HepG2 (cell line): ENCODE data around the gene VDAC1. TPM values are rescaled to one million over a fixed set of nuclear protein-coding genes. Genes with fewer than 3 reads are reported as not detected.

ENCODE experiments used
- CAMTA2 ChIP-seq: sonication (generic); formaldehyde crosslinking; IDR thresholded peaks from 2 replicates; pipeline ENCODE4 v1.4.0; 2020; ENCODE audit warnings: mild to moderate bottlenecking, missing genetic modification reagents, borderline replicate concordance
- CHD2 ChIP-seq: IDR thresholded peaks from 2 replicates; pipeline ENCODE4 v1.6.1; 2011; ENCODE audit warnings: low read depth, low read length, improper control_type of control experiment
- DRAP1 ChIP-seq: IDR thresholded peaks from 2 replicates; pipeline ENCODE4 v1.6.1; 2016; ENCODE audit warnings: missing genetic modification reagents, missing compliant biosample characterization
- HDAC1 ChIP-seq: sonication (generic); formaldehyde crosslinking; IDR thresholded peaks from 2 replicates; pipeline ENCODE4 v1.5.1; 2020; ENCODE audit warnings: mild to moderate bottlenecking, missing genetic modification reagents
- JUNB ChIP-seq: sonication (generic); formaldehyde crosslinking; IDR thresholded peaks from 2 replicates; pipeline ENCODE4 v1.8.0; 2022; ENCODE audit warnings: missing genetic modification reagents, mild to moderate bottlenecking, borderline replicate concordance
- KLF12 ChIP-seq: sonication (generic); formaldehyde crosslinking; IDR thresholded peaks from 2 replicates; pipeline ENCODE4 v1.4.0; 2020; ENCODE audit warnings: missing genetic modification reagents, borderline replicate concordance
- NR2F2 ChIP-seq: IDR thresholded peaks from 2 replicates; pipeline ENCODE4 v1.6.1; 2012; ENCODE audit warnings: low read depth, inconsistent platforms, borderline replicate concordance
- NR2F6 ChIP-seq, 2 experiments: IDR thresholded peaks; 2 replicates each; pipeline ENCODE4 v1.6.1; 2016; ENCODE audit warnings: antibody characterized with exemption in 1 of 2, mild to moderate bottlenecking in 1 of 2
- PLRG1 ChIP-seq: fragments of 450-650 bp; conservative IDR thresholded peaks from 2 replicates; pipeline ENCODE4 v1.6.1; 2016
- REL ChIP-seq: sonication (generic); formaldehyde crosslinking; conservative IDR thresholded peaks from 2 replicates; pipeline ENCODE4 v1.8.0; 2022; ENCODE audit warnings: mild to moderate bottlenecking, missing genetic modification reagents, moderate library complexity
- REST ChIP-seq, 2 experiments: IDR thresholded peaks; 2 replicates each; pipeline ENCODE4 v1.6.1; 2011 to 2012; ENCODE audit warnings: low read length in 2 of 2, borderline replicate concordance in 1 of 2, low read depth in 1 of 2, mild to moderate bottlenecking in 1 of 2, moderate library complexity in 1 of 2
- SNAI1 ChIP-seq: sonication (generic); formaldehyde crosslinking; IDR thresholded peaks from 2 replicates; pipeline ENCODE4 v1.5.0; 2020; ENCODE audit warnings: mild to moderate bottlenecking, missing genetic modification reagents, borderline replicate concordance
- TEF ChIP-seq: sonication (generic); formaldehyde crosslinking; IDR thresholded peaks from 2 replicates; pipeline ENCODE4 v1.5.0; 2020; ENCODE audit warnings: missing genetic modification reagents
- ZBTB21 ChIP-seq: sonication (generic); formaldehyde crosslinking; IDR thresholded peaks from 2 replicates; pipeline ENCODE4 v1.4.0; 2020; ENCODE audit warnings: missing genetic modification reagents
- ZFP90 ChIP-seq: sonication (generic); formaldehyde crosslinking; IDR thresholded peaks from 2 replicates; pipeline ENCODE4 v1.8.0; 2022; ENCODE audit warnings: missing genetic modification reagents, mild to moderate bottlenecking, inconsistent platforms, borderline replicate concordance
- ZNF136 ChIP-seq: sonication (generic); formaldehyde crosslinking; IDR thresholded peaks from 2 replicates; pipeline ENCODE4 v1.8.1; 2022; ENCODE audit warnings: low read depth, mild to moderate bottlenecking, moderate library complexity, missing genetic modification reagents
- ZNF619 ChIP-seq: sonication (generic); formaldehyde crosslinking; IDR thresholded peaks from 2 replicates; pipeline ENCODE4 v1.4.0; 2020; ENCODE audit warnings: mild to moderate bottlenecking, missing genetic modification reagents
- ZNF7 ChIP-seq: IDR thresholded peaks from 2 replicates; pipeline ENCODE4 v1.6.1; 2016; ENCODE audit warnings: missing biosample characterization, missing genetic modification reagents
- ZNF770 ChIP-seq: sonication (generic); formaldehyde crosslinking; IDR thresholded peaks from 2 replicates; pipeline ENCODE4 v1.5.0; 2020; ENCODE audit warnings: mild to moderate bottlenecking, missing genetic modification reagents
- ZSCAN12 ChIP-seq: sonication (generic); formaldehyde crosslinking; IDR thresholded peaks from 2 replicates; pipeline ENCODE4 v1.9.0; 2021; ENCODE audit warnings: mild to moderate bottlenecking, missing genetic modification reagents
- polyA plus RNA-seq, 8 experiments: library from polyadenylated mRNA; depleted of rRNA in 3 of 8; stranded (reverse) in 7 of 8; unstranded in 1 of 8; fragments of >200 nt; fragmentation: Illumina TruSeq in 4 of 8; extraction: Trizol in 4 of 8; gene quantifications; 2 replicates each; pipeline versions ENCODE4 v1.2.1 to v1.2.3, GENCODE V29; 2011 to 2016; ENCODE audit warnings: low read depth in 4 of 8, missing spikeins in 1 of 8, mixed read lengths in 1 of 8; ENCODE audit not compliant: insufficient read depth in 1 of 8
- total RNA-seq, 5 experiments: library from RNA; depleted of rRNA; stranded (reverse); fragments of >200 nt; fragmentation: Illumina TruSeq; extraction: Trizol; gene quantifications; 2 replicates each; pipeline ENCODE4 v1.2.3, GENCODE V29; 2016; ENCODE audit warnings: low read depth in 1 of 5

VDAC1 gene
- total and polyA plus RNA-seq, 2 of the 13 experiments (the other 11 are each of a cell fraction or from before 2014, with no cell fraction given): 112 to 380 TPM

- TF ChIP-seq CHD2: 0 out of 2 replicates have a peak, but pooled peaks have one; percentile 16
- peak; percentile 63 for TF ChIP-seq HDAC1 (CRISPR knock-in tag)
- no peak for TF ChIP-seq SNAI1 (CRISPR knock-in tag)
- TF ChIP-seq PLRG1: no peak
- TF ChIP-seq REL (CRISPR knock-in tag): no peak
- peak in 1 of 2 experiments; percentile 50; a peak in 1 of 4 replicates for TF ChIP-seq REST (IDR thresholded peaks at IDR 0.05; ENCODE audit: borderline replicate concordance in 1 of 2, low read depth in 1 of 2, low read length in 2 of 2)
- TF ChIP-seq KLF12 (CRISPR knock-in tag): no peak
- peak; percentile 12 for TF ChIP-seq DRAP1 (CRISPR knock-in tag)
- no peak for TF ChIP-seq ZNF619 (CRISPR knock-in tag)
- no peak for TF ChIP-seq ZNF136 (CRISPR knock-in tag)
- TF ChIP-seq ZNF7 (CRISPR knock-in tag): peak; percentile 61
- TF ChIP-seq JUNB (CRISPR knock-in tag): peak; percentile 56; the same call in 1 of the 2 replicates
- no peak for TF ChIP-seq ZNF770 (CRISPR knock-in tag)
- no peak for TF ChIP-seq CAMTA2
- no peak for TF ChIP-seq TEF (CRISPR knock-in tag)
- TF ChIP-seq ZBTB21: no peak; the same call in 1 of the 2 replicates
- no peak for TF ChIP-seq NR2F2
- 0 out of 2 replicates have a peak, but pooled peaks have one; percentile 71 for TF ChIP-seq ZSCAN12 (CRISPR knock-in tag)
- TF ChIP-seq ZFP90 (CRISPR knock-in tag): no peak
- no peak; the same call in 1 of the 2 replicates for TF ChIP-seq NR2F6 (IDR thresholded peaks at IDR 0.05)
- TF ChIP-seq NR2F6 (CRISPR knock-in tag; IDR thresholded peaks at IDR 0.05): no peak
Measured at GRCh38 chr5:133969654-133970324, 35.0 kb downstream of the VDAC1 start (continued).
